Right lobe of liver (tissue), 4 donors: ENCODE results near the gene CLSTN3.

Source experiments
- POLR2A ChIP-seq: fragments of 450-650 bp; IDR thresholded peaks from one replicate; pipeline ENCODE4 v1.6.1; 2017; ENCODE audit warnings: antibody characterized with exemption, mild to moderate bottlenecking
- TF ChIP-seq, protein P1 (sequence below), 4 donors: fragments of 200-600 bp in 3 of 4; fragments of 450-650 bp in 1 of 4; IDR thresholded peaks; one replicate each; pipeline versions ENCODE4 v1.5.1 to v1.8.0; 2016 to 2022; ENCODE audit warnings: antibody characterized with exemption in 4 of 4, mild to moderate bottlenecking in 2 of 4
- donor health status: DM: no; HTN: no; CAD: no.
- donor health status: DM: no; HTN: no; CAD: no.
- donor health status: DM: no; HTN: yes; CAD: no.

DNA sequence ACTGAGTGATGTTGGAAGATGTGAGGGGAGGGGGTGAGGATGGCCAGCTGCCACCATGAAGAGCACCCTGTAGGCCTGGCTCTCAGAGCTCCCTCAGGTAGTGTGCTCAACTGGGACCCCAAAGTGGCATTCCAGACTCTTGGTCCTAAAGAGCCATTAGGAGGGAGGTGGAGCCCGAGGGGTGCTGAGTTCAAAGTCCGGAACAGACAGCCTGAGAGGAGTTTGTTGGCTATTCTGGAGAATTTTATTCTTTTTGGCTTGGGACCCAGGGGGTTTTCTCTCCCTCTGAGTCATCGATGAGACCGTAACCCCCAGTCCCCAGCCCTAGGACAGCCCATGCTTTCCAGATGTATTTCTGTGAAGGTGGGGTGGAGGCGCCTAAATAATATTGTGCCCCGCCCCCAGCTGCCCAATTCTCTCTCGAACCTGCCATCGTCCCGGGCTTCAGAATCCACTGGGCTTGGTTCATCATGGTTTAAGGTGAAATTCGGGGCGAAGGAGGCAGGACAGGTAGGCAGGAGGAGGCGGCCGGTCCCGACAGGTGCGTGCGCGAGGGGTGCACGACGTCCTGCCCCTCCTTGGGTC lies 792 bp upstream of the CLSTN3 start:
- no peak for TF ChIP-seq POLR2A
- TF ChIP-seq, protein P1, sequence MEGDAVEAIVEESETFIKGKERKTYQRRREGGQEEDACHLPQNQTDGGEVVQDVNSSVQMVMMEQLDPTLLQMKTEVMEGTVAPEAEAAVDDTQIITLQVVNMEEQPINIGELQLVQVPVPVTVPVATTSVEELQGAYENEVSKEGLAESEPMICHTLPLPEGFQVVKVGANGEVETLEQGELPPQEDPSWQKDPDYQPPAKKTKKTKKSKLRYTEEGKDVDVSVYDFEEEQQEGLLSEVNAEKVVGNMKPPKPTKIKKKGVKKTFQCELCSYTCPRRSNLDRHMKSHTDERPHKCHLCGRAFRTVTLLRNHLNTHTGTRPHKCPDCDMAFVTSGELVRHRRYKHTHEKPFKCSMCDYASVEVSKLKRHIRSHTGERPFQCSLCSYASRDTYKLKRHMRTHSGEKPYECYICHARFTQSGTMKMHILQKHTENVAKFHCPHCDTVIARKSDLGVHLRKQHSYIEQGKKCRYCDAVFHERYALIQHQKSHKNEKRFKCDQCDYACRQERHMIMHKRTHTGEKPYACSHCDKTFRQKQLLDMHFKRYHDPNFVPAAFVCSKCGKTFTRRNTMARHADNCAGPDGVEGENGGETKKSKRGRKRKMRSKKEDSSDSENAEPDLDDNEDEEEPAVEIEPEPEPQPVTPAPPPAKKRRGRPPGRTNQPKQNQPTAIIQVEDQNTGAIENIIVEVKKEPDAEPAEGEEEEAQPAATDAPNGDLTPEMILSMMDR (IDR thresholded peaks at IDR 0.05), result no peak
